ENCODE measurements around the gene TGFB2. TPM values are rescaled to one million over a fixed set of nuclear protein-coding genes. Genes with fewer than 3 reads are reported as not detected.

TGFB2 gene
- total and polyA plus RNA-seq, 4 donors = 0.21 to 0.75 (median 0.41) TPM

DNA sequence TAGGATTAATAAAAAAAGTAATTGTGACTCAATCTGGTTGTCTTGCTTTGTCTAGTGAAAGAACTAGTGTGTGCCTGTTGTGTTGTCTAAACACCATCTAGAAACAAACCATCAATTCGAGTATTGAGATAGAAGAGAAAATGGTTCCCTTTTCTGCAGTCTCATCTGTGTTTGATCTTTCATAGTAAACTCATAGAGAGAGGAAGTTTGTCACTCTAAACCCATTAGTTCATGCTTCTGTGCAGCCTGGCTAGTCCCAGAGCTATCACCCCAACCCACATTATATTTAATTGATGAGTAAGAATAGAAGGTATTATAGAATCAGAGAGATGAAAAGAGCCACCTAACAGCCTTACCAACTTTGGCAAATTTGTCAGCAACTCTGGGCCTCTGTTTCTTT, 99.5 kb downstream of the TGFB2 start:
- H3K4me3 ChIP-seq (ENCODE audit: low read depth in 1 of 3, low read length in 3 of 3) = no peak overlapping the region
- no peaks in the 10 kb centered on the region for H3K4me1 ChIP-seq (ENCODE audit: control insufficient read depth in 4 of 4, insufficient read depth in 4 of 4, low read length in 3 of 4)
- peaks cover 0 to 1% (median 0%) of the 10 kb centered on the region in 4 donors for H3K36me3 ChIP-seq (ENCODE audit: control insufficient read depth in 4 of 4, insufficient read depth in 3 of 4, low read depth in 1 of 4, low read length in 3 of 4)
- no peaks in the 10 kb centered on the region for H3K9me3 ChIP-seq (ENCODE audit: control insufficient read depth in 4 of 4, low read length in 3 of 4)
- DNase-seq (ENCODE audit: low spot score) = no peak
- whole genome bisulfite sequencing = 73% methylated on average over 1 of the region's 1 CpG
- TF ChIP-seq JUND (IDR thresholded peaks at IDR 0.05) = no peak
- no peak for TF ChIP-seq SP1 (IDR thresholded peaks at IDR 0.05)
- H3K27me3 ChIP-seq (ENCODE audit: control insufficient read depth in 4 of 4, insufficient read depth in 4 of 4, low read length in 3 of 4) = no peaks in the 10 kb centered on the region
- no peak overlapping the region for H3K9ac ChIP-seq (ENCODE audit: low read depth in 1 of 2, low read length in 2 of 2)
- H3K27ac ChIP-seq (ENCODE audit: low read depth in 1 of 2, low read length in 2 of 2) = no peak overlapping the region

DNA sequence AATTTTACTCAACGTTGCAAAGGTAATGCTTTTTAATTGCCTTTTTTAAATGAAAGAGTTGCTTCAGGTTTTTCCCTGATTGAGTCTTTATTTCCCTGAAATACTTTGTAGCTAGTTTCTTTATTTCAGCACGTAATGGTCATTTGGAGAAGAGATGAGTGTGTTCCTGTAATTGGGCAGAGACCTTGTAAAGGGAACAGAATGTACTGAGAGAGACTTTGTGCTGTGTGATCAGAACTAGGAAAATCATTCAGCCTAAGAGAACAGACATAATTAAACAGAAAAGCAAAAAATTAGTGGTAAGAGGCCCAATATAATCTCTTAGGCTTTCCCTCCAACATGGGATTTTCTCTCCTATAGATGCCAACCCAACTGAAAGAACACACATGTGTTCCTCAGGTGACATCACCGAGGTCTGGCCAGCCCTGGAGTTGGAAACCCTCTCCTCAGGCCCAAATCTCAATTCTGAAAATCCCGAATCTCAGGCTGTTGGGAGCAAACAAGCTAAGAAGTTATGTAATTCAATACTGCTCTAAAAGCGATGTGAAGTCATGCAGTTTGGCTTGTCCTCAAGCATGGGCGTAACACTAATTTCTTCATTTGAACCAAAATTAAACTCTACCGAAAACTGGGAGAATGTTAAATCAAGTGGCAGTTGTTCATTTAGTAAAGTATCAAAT, 102.0 kb downstream of the TGFB2 start:
- H3K4me1 ChIP-seq (ENCODE audit: control insufficient read depth in 4 of 4, insufficient read depth in 4 of 4, low read length in 3 of 4) = no peaks in the 10 kb centered on the region
- no peaks in the 10 kb centered on the region for H3K9me3 ChIP-seq (ENCODE audit: control insufficient read depth in 4 of 4, low read length in 3 of 4)
- no peak overlapping the region for H3K4me3 ChIP-seq (ENCODE audit: low read depth in 1 of 3, low read length in 3 of 3)
- no peaks in the 10 kb centered on the region for H3K27me3 ChIP-seq (ENCODE audit: control insufficient read depth in 4 of 4, insufficient read depth in 4 of 4, low read length in 3 of 4)
- H3K9ac ChIP-seq (ENCODE audit: low read depth in 1 of 2, low read length in 2 of 2) = no peak overlapping the region
- no peak for DNase-seq (ENCODE audit: low spot score)
- H3K27ac ChIP-seq (ENCODE audit: low read depth in 1 of 2, low read length in 2 of 2) = no peak overlapping the region
- 88% methylated on average over 7 of the region's 7 CpGs for WGBS
- no peaks in the 10 kb centered on the region for H3K36me3 ChIP-seq (ENCODE audit: control insufficient read depth in 4 of 4, insufficient read depth in 3 of 4, low read depth in 1 of 4, low read length in 3 of 4)
- TF ChIP-seq TAF1 (conservative IDR thresholded peaks at IDR 0.05) (no peak), YY1 (IDR thresholded peaks at IDR 0.05) (no peak), FOXA1 (IDR thresholded peaks at IDR 0.05) (no peak), SP1 (IDR thresholded peaks at IDR 0.05) (no peak), HNF4G (IDR thresholded peaks at IDR 0.05) (no peak), JUND (IDR thresholded peaks at IDR 0.05) (no peak), NR2F2 (IDR thresholded peaks at IDR 0.05) (no peak), GABPA (IDR thresholded peaks at IDR 0.05 in 1 of 2, conservative IDR thresholded peaks at IDR 0.05 in 1 of 2) (no peak), RAD21 (IDR thresholded peaks at IDR 0.05) (no peak), EGR1 (IDR thresholded peaks at IDR 0.05; ENCODE audit: low read depth in 2 of 2) (no peak), HNF4A (conservative IDR thresholded peaks at IDR 0.05) (no peak)
- TF ChIP-seq, protein P1, sequence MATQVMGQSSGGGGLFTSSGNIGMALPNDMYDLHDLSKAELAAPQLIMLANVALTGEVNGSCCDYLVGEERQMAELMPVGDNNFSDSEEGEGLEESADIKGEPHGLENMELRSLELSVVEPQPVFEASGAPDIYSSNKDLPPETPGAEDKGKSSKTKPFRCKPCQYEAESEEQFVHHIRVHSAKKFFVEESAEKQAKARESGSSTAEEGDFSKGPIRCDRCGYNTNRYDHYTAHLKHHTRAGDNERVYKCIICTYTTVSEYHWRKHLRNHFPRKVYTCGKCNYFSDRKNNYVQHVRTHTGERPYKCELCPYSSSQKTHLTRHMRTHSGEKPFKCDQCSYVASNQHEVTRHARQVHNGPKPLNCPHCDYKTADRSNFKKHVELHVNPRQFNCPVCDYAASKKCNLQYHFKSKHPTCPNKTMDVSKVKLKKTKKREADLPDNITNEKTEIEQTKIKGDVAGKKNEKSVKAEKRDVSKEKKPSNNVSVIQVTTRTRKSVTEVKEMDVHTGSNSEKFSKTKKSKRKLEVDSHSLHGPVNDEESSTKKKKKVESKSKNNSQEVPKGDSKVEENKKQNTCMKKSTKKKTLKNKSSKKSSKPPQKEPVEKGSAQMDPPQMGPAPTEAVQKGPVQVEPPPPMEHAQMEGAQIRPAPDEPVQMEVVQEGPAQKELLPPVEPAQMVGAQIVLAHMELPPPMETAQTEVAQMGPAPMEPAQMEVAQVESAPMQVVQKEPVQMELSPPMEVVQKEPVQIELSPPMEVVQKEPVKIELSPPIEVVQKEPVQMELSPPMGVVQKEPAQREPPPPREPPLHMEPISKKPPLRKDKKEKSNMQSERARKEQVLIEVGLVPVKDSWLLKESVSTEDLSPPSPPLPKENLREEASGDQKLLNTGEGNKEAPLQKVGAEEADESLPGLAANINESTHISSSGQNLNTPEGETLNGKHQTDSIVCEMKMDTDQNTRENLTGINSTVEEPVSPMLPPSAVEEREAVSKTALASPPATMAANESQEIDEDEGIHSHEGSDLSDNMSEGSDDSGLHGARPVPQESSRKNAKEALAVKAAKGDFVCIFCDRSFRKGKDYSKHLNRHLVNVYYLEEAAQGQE (IDR thresholded peaks at IDR 0.05) = no peak
- TF ChIP-seq, protein P2, sequence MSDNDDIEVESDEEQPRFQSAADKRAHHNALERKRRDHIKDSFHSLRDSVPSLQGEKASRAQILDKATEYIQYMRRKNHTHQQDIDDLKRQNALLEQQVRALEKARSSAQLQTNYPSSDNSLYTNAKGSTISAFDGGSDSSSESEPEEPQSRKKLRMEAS (IDR thresholded peaks at IDR 0.05) = no peak
- TF ChIP-seq, protein P3, sequence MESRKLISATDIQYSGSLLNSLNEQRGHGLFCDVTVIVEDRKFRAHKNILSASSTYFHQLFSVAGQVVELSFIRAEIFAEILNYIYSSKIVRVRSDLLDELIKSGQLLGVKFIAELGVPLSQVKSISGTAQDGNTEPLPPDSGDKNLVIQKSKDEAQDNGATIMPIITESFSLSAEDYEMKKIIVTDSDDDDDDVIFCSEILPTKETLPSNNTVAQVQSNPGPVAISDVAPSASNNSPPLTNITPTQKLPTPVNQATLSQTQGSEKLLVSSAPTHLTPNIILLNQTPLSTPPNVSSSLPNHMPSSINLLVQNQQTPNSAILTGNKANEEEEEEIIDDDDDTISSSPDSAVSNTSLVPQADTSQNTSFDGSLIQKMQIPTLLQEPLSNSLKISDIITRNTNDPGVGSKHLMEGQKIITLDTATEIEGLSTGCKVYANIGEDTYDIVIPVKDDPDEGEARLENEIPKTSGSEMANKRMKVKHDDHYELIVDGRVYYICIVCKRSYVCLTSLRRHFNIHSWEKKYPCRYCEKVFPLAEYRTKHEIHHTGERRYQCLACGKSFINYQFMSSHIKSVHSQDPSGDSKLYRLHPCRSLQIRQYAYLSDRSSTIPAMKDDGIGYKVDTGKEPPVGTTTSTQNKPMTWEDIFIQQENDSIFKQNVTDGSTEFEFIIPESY (IDR thresholded peaks at IDR 0.05) = no peak
- TF ChIP-seq, protein P4, sequence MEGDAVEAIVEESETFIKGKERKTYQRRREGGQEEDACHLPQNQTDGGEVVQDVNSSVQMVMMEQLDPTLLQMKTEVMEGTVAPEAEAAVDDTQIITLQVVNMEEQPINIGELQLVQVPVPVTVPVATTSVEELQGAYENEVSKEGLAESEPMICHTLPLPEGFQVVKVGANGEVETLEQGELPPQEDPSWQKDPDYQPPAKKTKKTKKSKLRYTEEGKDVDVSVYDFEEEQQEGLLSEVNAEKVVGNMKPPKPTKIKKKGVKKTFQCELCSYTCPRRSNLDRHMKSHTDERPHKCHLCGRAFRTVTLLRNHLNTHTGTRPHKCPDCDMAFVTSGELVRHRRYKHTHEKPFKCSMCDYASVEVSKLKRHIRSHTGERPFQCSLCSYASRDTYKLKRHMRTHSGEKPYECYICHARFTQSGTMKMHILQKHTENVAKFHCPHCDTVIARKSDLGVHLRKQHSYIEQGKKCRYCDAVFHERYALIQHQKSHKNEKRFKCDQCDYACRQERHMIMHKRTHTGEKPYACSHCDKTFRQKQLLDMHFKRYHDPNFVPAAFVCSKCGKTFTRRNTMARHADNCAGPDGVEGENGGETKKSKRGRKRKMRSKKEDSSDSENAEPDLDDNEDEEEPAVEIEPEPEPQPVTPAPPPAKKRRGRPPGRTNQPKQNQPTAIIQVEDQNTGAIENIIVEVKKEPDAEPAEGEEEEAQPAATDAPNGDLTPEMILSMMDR (IDR thresholded peaks at IDR 0.05; ENCODE audit: low read depth, low read length, missing input control) = no peak
- TF ChIP-seq, protein P5, sequence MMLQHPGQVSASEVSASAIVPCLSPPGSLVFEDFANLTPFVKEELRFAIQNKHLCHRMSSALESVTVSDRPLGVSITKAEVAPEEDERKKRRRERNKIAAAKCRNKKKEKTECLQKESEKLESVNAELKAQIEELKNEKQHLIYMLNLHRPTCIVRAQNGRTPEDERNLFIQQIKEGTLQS (IDR thresholded peaks at IDR 0.05) = no peak

All from liver (tissue), 9 donors.